Measurements from ENCODE around the gene TEX53.

The TEX53 gene

DNA sequence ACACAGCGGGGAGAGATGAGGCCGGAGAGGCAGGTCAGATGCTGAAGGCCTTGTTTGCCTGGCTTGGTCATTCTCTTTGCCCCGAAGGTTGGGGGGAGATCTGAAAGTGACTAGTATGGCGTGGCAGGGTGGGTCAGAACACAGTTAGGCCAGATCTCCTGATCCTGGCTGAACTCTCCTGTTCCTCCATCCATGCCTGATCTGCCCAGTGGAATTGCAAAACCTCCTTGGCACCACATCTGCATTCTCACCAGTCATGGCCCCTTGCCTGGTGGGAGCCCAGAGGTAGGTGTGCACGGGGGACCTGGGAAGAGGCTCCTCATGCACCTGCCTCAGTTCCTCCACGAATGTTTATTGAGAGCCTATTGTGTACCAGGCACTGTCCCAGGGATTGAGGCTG, 23.2 kb downstream of the TEX53 start:
- no peak overlapping the region for H3K4me3 ChIP-seq (replicated peaks; ENCODE audit: insufficient read depth, low read length)
- DNase-seq (ENCODE audit: low read depth in 1 of 2, low spot score in 1 of 2) = no peak
- TF ChIP-seq SPI1 (IDR thresholded peaks at IDR 0.05; ENCODE audit: borderline replicate concordance, low read depth) (no peak), GABPA (IDR thresholded peaks at IDR 0.05; ENCODE audit: low read depth) (no peak), POLR2AphosphoS5 (IDR thresholded peaks at IDR 0.05; ENCODE audit: low read depth) (no peak)
- TF ChIP-seq, protein P1, sequence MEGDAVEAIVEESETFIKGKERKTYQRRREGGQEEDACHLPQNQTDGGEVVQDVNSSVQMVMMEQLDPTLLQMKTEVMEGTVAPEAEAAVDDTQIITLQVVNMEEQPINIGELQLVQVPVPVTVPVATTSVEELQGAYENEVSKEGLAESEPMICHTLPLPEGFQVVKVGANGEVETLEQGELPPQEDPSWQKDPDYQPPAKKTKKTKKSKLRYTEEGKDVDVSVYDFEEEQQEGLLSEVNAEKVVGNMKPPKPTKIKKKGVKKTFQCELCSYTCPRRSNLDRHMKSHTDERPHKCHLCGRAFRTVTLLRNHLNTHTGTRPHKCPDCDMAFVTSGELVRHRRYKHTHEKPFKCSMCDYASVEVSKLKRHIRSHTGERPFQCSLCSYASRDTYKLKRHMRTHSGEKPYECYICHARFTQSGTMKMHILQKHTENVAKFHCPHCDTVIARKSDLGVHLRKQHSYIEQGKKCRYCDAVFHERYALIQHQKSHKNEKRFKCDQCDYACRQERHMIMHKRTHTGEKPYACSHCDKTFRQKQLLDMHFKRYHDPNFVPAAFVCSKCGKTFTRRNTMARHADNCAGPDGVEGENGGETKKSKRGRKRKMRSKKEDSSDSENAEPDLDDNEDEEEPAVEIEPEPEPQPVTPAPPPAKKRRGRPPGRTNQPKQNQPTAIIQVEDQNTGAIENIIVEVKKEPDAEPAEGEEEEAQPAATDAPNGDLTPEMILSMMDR (IDR thresholded peaks at IDR 0.05; ENCODE audit: insufficient read depth, low read length) = no peak
- TF ChIP-seq, protein P2, sequence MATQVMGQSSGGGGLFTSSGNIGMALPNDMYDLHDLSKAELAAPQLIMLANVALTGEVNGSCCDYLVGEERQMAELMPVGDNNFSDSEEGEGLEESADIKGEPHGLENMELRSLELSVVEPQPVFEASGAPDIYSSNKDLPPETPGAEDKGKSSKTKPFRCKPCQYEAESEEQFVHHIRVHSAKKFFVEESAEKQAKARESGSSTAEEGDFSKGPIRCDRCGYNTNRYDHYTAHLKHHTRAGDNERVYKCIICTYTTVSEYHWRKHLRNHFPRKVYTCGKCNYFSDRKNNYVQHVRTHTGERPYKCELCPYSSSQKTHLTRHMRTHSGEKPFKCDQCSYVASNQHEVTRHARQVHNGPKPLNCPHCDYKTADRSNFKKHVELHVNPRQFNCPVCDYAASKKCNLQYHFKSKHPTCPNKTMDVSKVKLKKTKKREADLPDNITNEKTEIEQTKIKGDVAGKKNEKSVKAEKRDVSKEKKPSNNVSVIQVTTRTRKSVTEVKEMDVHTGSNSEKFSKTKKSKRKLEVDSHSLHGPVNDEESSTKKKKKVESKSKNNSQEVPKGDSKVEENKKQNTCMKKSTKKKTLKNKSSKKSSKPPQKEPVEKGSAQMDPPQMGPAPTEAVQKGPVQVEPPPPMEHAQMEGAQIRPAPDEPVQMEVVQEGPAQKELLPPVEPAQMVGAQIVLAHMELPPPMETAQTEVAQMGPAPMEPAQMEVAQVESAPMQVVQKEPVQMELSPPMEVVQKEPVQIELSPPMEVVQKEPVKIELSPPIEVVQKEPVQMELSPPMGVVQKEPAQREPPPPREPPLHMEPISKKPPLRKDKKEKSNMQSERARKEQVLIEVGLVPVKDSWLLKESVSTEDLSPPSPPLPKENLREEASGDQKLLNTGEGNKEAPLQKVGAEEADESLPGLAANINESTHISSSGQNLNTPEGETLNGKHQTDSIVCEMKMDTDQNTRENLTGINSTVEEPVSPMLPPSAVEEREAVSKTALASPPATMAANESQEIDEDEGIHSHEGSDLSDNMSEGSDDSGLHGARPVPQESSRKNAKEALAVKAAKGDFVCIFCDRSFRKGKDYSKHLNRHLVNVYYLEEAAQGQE (IDR thresholded peaks at IDR 0.05; ENCODE audit: insufficient replicate concordance, low read depth) = no peak
- H3K27ac ChIP-seq (replicated peaks) = no peak overlapping the region
- H3K27me3 ChIP-seq (ENCODE audit: insufficient read depth, poor library complexity, severe bottlenecking) = no peaks in the 10 kb centered on the region

DNA sequence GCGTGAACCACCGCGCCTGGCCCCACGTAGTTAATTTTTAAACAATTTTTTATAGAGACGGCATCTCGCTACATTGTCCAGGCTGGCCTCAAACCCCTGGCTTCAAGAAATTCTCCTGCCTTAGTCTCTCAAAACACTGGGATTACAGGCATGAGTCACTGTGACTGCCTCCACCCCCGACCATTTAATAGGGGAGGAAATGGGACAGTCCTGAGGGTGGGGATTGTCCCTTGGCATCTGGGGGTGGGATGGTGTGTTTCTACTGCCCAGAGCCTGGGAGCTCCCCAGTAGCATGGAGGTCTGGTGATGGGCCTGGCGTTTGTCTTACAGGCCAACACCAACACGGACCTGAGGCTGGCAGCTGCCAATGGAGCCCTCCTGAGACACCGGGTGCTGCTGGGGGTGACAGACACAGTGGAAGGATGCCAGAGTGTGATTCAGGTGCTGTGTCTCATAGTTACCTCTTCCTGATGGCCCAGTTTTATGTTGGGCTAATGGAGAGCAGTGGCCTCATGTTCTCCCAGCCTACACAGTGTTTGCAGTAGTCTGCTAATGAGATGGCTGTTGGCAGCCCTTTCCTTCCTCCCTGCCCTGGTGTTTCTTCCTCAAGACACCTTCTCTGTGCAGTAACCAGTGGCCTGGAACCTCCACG, 24.0 kb downstream of the TEX53 start:
- Histone ChIP-seq H3K27me3 (ENCODE audit: insufficient read depth, poor library complexity, severe bottlenecking) (no peaks in the 10 kb centered on the region), H3K4me3 (replicated peaks; ENCODE audit: insufficient read depth, low read length) (no peak overlapping the region), H3K27ac (replicated peaks) (no peak overlapping the region)
- TF ChIP-seq, protein P1 (IDR thresholded peaks at IDR 0.05; ENCODE audit: insufficient read depth, low read length) = no peak
- TF ChIP-seq POLR2AphosphoS5 (IDR thresholded peaks at IDR 0.05; ENCODE audit: low read depth) (no peak), SPI1 (IDR thresholded peaks at IDR 0.05; ENCODE audit: borderline replicate concordance, low read depth) (no peak), GABPA (IDR thresholded peaks at IDR 0.05; ENCODE audit: low read depth) (no peak)
- TF ChIP-seq, protein P2 (IDR thresholded peaks at IDR 0.05; ENCODE audit: insufficient replicate concordance, low read depth) = no peak
- no peak for DNase-seq (ENCODE audit: low read depth in 1 of 2, low spot score in 1 of 2)

DNA sequence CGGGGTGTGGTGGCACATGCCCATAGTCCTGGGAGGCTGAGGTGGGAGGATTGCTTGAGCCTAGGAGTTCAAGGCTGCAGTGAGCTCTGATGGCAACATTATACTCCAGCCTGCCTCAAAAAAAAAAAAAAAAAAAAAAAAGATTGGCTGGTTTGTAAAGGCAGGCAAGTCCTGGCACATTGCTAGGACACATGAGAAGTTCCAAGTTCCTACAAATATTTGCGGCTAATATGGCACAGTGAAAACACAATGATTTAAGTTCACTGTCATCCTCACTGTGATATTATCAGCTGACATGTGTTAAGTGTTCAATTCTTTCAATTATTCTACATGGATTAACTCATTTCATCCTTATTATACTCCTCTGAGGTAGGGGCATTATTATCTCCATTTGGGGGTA, 26.4 kb downstream of the TEX53 start:
- H3K27me3 ChIP-seq (ENCODE audit: insufficient read depth, poor library complexity, severe bottlenecking) = no peaks in the 10 kb centered on the region
- DNase-seq (ENCODE audit: low read depth in 1 of 2, low spot score in 1 of 2) = no peak
- no peak overlapping the region for H3K27ac ChIP-seq (replicated peaks)
- TF ChIP-seq, protein P2 (IDR thresholded peaks at IDR 0.05; ENCODE audit: insufficient replicate concordance, low read depth) = no peak
- TF ChIP-seq, protein P1 (IDR thresholded peaks at IDR 0.05; ENCODE audit: insufficient read depth, low read length) = no peak
- H3K4me3 ChIP-seq (replicated peaks; ENCODE audit: insufficient read depth, low read length) = no peak overlapping the region

Measured in HL-60 (cell line).